ENCODE data around the gene FYB1. TPM values are rescaled to one million over a fixed set of nuclear protein-coding genes. Genes with fewer than 3 reads are reported as not detected.

Gene FYB1
- total and polyA plus RNA-seq, 8 donors, result 2.0 to 22.9 (median 4.2) TPM

DNA sequence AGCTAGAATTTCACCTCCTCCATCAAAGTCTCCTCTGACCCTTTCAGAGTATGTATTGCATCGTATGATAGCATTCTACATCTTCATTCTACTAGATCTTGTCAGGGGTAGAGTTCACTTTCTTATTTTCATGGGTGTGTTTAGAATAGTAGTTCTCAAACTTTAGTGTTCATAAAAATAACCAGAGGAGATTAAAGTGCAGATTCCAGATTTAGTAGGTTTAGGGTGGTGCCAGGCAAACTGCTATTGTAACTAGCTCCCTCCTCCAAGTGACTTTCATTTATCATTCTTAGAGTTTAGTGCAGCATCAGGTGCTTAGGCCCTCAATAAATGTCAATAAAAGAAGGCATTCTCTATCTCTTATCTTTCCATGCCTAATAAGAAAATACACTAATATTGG lies 7.2 kb upstream of the FYB1 start:
- Histone ChIP-seq H3K4me1 (peaks cover 0 to 22% (median 7%) of the 10 kb centered on the region in 4 donors), H3K9me3 (no peaks in the 10 kb centered on the region), H3K27ac (no peak overlapping the region), H3K36me3 (no peaks in the 10 kb centered on the region), H3K27me3 (no peaks in the 10 kb centered on the region), H3K4me3 (no peak overlapping the region)
- DNase-seq, result no peak
- intact Hi-C loops (cut with DNase I; ENCODE audit: low total_unique reads), result loop anchor here (10.0 kb wide), 2 partner anchors 58 to 318 kb away; no protein-coding TSS in a partner anchor
- WGBS, 5 donors, result 76 to 88% (median 87%) methylated on average over 1 of the region's 1 CpG
- TF ChIP-seq POLR2A (IDR thresholded peaks at IDR 0.05), result no peak
- TF ChIP-seq EP300 (IDR thresholded peaks at IDR 0.05), result no peak
- TF ChIP-seq, protein P1, sequence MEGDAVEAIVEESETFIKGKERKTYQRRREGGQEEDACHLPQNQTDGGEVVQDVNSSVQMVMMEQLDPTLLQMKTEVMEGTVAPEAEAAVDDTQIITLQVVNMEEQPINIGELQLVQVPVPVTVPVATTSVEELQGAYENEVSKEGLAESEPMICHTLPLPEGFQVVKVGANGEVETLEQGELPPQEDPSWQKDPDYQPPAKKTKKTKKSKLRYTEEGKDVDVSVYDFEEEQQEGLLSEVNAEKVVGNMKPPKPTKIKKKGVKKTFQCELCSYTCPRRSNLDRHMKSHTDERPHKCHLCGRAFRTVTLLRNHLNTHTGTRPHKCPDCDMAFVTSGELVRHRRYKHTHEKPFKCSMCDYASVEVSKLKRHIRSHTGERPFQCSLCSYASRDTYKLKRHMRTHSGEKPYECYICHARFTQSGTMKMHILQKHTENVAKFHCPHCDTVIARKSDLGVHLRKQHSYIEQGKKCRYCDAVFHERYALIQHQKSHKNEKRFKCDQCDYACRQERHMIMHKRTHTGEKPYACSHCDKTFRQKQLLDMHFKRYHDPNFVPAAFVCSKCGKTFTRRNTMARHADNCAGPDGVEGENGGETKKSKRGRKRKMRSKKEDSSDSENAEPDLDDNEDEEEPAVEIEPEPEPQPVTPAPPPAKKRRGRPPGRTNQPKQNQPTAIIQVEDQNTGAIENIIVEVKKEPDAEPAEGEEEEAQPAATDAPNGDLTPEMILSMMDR (IDR thresholded peaks at IDR 0.05), result no peak
- TF ChIP-seq POLR2AphosphoS5 (IDR thresholded peaks at IDR 0.05), result no peak

DNA sequence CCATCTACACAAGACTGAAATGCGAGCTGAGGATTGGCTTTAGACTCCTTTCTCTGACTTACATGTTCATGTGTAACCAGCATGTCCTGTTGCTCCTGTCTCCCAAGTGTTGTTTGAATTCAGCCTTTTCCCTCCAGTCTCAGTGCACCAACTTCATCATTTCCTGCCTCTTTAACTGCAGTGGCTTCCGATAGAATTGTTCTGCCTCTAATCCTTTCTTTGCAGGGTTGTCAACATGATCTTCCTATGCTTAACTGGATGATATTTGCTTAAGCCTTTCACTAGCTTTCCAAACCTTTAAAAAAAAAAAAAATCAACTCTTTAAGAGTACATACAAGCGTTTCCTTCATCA lies 6.7 kb upstream of the FYB1 start:
- intact Hi-C loops (cut with DNase I; ENCODE audit: low total_unique reads), result loop anchor here (10.0 kb wide), 2 partner anchors 59 to 319 kb away; no protein-coding TSS in a partner anchor

DNA sequence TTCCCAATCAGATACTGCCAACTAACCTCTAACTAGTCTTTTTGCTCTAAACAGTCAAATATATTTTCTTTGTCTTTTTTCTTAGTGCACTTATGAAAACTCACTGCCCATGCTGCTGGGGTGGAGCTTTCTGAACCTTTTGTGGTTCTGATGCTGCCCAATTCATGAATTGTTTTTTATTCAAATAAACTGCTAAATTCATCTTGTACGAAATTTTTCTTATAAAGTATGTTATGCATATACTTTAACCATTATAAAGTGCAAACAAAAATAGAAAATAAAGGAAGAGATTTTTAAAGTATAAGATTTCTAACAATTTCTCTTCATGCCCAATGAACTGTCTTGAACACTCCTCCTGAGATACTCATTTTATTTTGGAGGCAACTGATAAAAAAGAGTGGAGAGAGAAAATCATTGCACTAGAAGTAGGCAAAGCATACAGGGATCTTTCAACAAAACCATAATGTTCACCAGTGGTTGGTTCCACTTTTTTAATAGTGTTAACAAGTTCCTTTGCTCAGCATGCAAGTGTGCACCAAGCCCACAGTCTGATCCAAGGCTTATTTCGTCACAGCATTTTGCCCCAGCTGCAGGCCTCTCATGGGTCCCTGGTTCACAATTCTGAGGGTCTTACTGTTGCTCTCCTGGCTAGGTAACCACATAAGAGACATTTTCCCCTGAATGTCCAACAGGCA lies 6.2 kb upstream of the FYB1 start:
- 76 to 90% (median 86%) methylated on average over 2 of the region's 2 CpGs for WGBS, 5 donors
- H3K4me1 ChIP-seq, result peaks cover 0 to 22% (median 7%) of the 10 kb centered on the region in 4 donors
- no peaks in the 10 kb centered on the region for H3K36me3 ChIP-seq
- TF ChIP-seq, protein P1 (IDR thresholded peaks at IDR 0.05), result no peak
- TF ChIP-seq EP300 (IDR thresholded peaks at IDR 0.05), result no peak
- no peak for DNase-seq
- no peak overlapping the region for H3K4me3 ChIP-seq
- intact Hi-C loops (cut with DNase I; ENCODE audit: low total_unique reads), result loop anchor here (10.0 kb wide), 2 partner anchors 59 to 319 kb away; no protein-coding TSS in a partner anchor
- no peaks in the 10 kb centered on the region for H3K9me3 ChIP-seq
- H3K27me3 ChIP-seq, result no peaks in the 10 kb centered on the region
- no peak overlapping the region for H3K27ac ChIP-seq

More for the DNA sequence above, 6.7 kb upstream of the FYB1 start:
- no peaks in the 10 kb centered on the region for H3K27me3 ChIP-seq
- TF ChIP-seq, protein P1 (IDR thresholded peaks at IDR 0.05), result no peak
- no peak for TF ChIP-seq POLR2A (IDR thresholded peaks at IDR 0.05)
- TF ChIP-seq EP300 (IDR thresholded peaks at IDR 0.05), result no peak
- no peak for TF ChIP-seq POLR2AphosphoS5 (IDR thresholded peaks at IDR 0.05)
- H3K36me3 ChIP-seq, result no peaks in the 10 kb centered on the region
- 35 to 67% (median 56%) methylated on average over 3 of the region's 3 CpGs for WGBS, 5 donors
- H3K4me1 ChIP-seq, result peaks cover 0 to 22% (median 7%) of the 10 kb centered on the region in 4 donors
- no peak for DNase-seq
- no peak overlapping the region for H3K4me3 ChIP-seq
- no peak overlapping the region for H3K27ac ChIP-seq
- no peaks in the 10 kb centered on the region for H3K9me3 ChIP-seq

DNA sequence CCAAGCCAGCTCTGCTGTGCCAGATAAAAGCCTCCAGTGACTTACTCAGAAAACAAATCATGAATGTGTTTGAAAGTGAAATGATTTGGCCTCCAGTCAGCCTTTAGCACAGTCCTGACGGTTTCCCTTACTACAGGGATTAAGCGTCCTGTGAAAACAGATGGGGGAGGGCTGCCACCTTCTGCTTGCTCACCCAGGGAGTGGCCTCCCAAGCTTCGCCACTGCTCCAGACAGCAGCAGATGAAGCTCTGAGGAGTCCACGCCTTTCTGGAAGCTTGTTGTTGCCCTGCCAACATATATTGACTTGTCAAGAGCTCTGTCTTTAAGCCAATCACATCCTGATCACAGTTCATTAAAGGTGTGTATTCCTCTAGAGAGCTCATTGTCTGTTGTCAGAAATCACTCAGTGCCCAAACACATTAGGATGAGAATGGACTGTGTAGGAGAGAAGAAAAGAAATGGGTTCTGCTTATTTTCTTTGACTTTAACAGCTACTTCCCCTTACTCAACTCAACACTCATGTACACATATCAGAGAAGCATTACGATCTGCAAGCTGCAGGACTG lies 4.9 kb upstream of the FYB1 start:
- 19 to 35% (median 26%) methylated on average over 5 of the region's 5 CpGs for WGBS, 5 donors

More for the DNA sequence above, 4.9 kb upstream of the FYB1 start:
- H3K4me3 ChIP-seq, result no peak overlapping the region
- peaks cover 0 to 27% (median 7%) of the 10 kb centered on the region in 4 donors for H3K4me1 ChIP-seq
- no peaks in the 10 kb centered on the region for H3K36me3 ChIP-seq
- DNase-seq, result peak; percentile 63 to 79
- TF ChIP-seq POLR2AphosphoS5 (IDR thresholded peaks at IDR 0.05), result peak in 1 of 3 donors; percentile 46
- no peak for TF ChIP-seq POLR2A (IDR thresholded peaks at IDR 0.05)
- H3K27me3 ChIP-seq, result no peaks in the 10 kb centered on the region
- peak overlapping the region in 3 of 5 donors; percentile 7 to 33 (median 28) for H3K27ac ChIP-seq
- intact Hi-C loops (cut with DNase I; ENCODE audit: low total_unique reads), result loop anchor here (10.0 kb wide), 2 partner anchors 61 to 321 kb away; no protein-coding TSS in a partner anchor
- H3K9me3 ChIP-seq, result no peaks in the 10 kb centered on the region

Data from stomach (tissue), 9 donors.